ENCODE results near the gene CAST.
"Not testable (repeated sequence)": the region's sequence is repeated elsewhere in the genome, so short reads cannot be mapped to it uniquely, and the experiment has no call there.

Gene CAST

GRCh38 chr5:96781031-96781971, 119.1 kb downstream of the CAST start:
- DNase-seq (ENCODE audit: low read depth) = no peak

GRCh38 chr5:96783326-96783725, 121.2 kb downstream of the CAST start:
- no peak for DNase-seq (ENCODE audit: low read depth)

- no peak for DNase-seq (ENCODE audit: low read depth)
Measured at GRCh38 chr5:96785326-96786109, 123.3 kb downstream of the CAST start.

- DNase-seq (ENCODE audit: low read depth) = no peak
Measured at GRCh38 chr5:96788112-96788749, 126.1 kb downstream of the CAST start.

- no peak for DNase-seq (ENCODE audit: low read depth)
Measured at GRCh38 chr5:96789794-96790330, 127.7 kb downstream of the CAST start.

GRCh38 chr5:96790961-96791504, 128.9 kb downstream of the CAST start:
- DNase-seq (ENCODE audit: low read depth) = no peak

GRCh38 chr5:96794757-96795156, 132.6 kb downstream of the CAST start:
- no peak for DNase-seq (ENCODE audit: low read depth)

- no peak for DNase-seq (ENCODE audit: low read depth)
Measured at GRCh38 chr5:96795626-96796025, 133.4 kb downstream of the CAST start.

- DNase-seq (ENCODE audit: low read depth) = no peak
Measured at GRCh38 chr5:96796434-96796833, 134.3 kb downstream of the CAST start.

- not testable (repeated sequence) for DNase-seq (ENCODE audit: low read depth)
Measured at GRCh38 chr5:96801718-96802117, 139.5 kb downstream of the CAST start.

- peak; percentile 6 for DNase-seq (ENCODE audit: low read depth)
Measured at GRCh38 chr5:96807075-96807654, 145.0 kb downstream of the CAST start.

GRCh38 chr5:96808541-96808828, 146.3 kb downstream of the CAST start:
- no peak for DNase-seq (ENCODE audit: low read depth)

GRCh38 chr5:96808868-96809558, 146.8 kb downstream of the CAST start:
- DNase-seq (ENCODE audit: low read depth) = no peak

- no peak for DNase-seq (ENCODE audit: low read depth)
Measured at GRCh38 chr5:96809921-96810320, 147.7 kb downstream of the CAST start.

GRCh38 chr5:96812851-96813250, 150.7 kb downstream of the CAST start:
- DNase-seq (ENCODE audit: low read depth) = no peak

- DNase-seq (ENCODE audit: low read depth) = no peak
Measured at GRCh38 chr5:96814041-96814440, 151.9 kb downstream of the CAST start.

GRCh38 chr5:96816411-96816939, 154.3 kb downstream of the CAST start:
- DNase-seq (ENCODE audit: low read depth) = no peak

- no peak for DNase-seq (ENCODE audit: low read depth)
Measured at GRCh38 chr5:96816991-96817390, 154.8 kb downstream of the CAST start.

GRCh38 chr5:96817506-96817905, 155.3 kb downstream of the CAST start:
- no peak for DNase-seq (ENCODE audit: low read depth)

- DNase-seq (ENCODE audit: low read depth) = no peak
Measured at GRCh38 chr5:96818125-96818788, 156.1 kb downstream of the CAST start.

All from non-pigmented ciliary epithelial cell (primary cell).